HG03469 (cell line): ENCODE data around the gene S100A4.
"Not testable (repeated sequence)": the region's sequence is repeated elsewhere in the genome, so short reads cannot be mapped to it uniquely, and the experiment has no call there.

Experiments
- ATAC-seq: cut with Tn5 transposase; IDR thresholded peaks from one replicate; pipeline ENCODE4 v1.9.1; 2021; ENCODE audit warnings: mild to moderate bottlenecking, moderate library complexity, moderate number of reproducible peaks; ENCODE audit not compliant: unreplicated experiment

The S100A4 gene

GRCh38 chr1:153535242-153536011, 10.2 kb downstream of the S100A4 start, which contains the start of gene S100A6:
Gene S100A6 (minus strand): TSS chr1:153535991. CDS start chr1:153535339, 652 bp downstream.
- no peak for ATAC-seq

- no peak for ATAC-seq
Measured at GRCh38 chr1:153534925-153535241, 10.7 kb downstream of the S100A4 start.

- ATAC-seq: no peak
Measured at GRCh38 chr1:153534226-153534924, 11.2 kb downstream of the S100A4 start.

- ATAC-seq: no peak
Measured at GRCh38 chr1:153533689-153534201, 11.9 kb downstream of the S100A4 start.

- ATAC-seq: no peak
Measured at GRCh38 chr1:153532769-153533599, 12.6 kb downstream of the S100A4 start.

GRCh38 chr1:153532181-153532580, 13.4 kb downstream of the S100A4 start:
- ATAC-seq: no peak

DNA sequence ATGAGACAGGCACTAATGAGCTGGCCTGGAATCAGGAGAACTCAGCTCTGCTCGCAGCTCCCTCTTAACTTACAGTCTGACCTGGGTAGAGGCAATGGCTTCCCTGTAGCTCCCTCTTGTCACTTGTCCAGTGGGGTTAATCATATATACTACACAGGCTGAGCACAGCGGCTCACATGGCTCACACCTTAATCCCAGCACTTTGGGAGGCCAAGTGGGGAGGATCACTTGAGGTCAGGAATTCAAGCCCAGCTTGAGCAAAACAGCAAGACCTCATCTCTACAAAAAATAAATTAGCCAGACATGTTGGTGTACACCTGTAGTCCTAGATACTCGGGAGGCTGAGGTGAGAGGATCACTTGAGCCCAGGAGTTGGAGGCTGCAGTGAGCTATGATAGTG, 14.0 kb downstream of the S100A4 start:
- ATAC-seq: no peak

- no peak for ATAC-seq
Measured at GRCh38 chr1:153527683-153528040, 17.9 kb downstream of the S100A4 start.

- ATAC-seq: no peak
Measured at GRCh38 chr1:153527023-153527682, 18.5 kb downstream of the S100A4 start.

DNA sequence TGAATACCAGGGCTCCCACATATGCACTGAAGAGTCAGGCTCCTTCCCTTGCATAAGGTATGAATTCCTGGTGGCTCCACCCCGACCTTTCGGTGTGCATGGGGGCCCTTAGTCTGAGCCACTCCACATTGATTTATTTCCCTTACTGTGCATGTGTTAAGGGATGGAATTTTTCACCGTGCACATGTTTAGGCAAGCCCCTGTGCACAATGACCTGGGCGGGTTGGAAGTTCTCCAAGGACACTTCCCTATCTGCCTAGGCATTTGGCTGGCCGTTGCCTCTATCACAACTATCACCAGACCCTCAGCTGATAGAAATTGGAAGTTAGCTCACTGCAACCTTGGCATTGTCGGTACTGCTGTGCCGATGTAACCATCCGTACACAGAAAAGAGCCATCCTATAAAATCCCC, 19.5 kb downstream of the S100A4 start:
- ATAC-seq: no peak

DNA sequence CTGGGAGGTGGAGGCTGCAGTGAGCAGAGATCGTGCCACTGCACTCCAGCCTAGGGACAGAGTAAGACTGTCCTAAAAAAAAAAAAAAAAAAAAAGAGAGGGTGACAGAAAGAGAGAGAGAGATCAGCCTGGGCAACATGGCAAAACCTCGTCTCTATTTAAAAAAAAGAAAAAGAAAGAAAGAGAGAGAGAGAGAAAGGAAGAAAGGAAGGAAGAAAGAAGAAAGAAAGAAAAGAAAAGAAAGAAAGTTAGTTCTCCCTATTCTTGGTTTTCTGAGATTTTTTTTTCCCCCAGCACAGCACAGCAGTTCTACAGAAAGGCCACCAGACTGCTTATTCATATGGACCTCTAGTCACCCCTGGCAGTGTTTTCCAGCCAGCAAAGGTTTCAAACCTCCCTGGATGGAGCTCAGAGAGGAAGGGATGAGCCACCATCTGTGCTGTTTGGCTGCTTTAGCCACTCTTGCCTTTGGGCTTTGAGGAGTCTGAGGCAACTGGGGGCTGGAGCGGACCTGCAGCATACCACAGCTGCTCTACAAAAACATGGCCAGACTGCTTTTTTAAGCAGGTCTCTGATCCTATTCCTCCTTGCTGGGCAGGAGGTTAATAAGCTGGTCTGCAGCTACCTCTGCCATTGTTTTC, 20.4 kb downstream of the S100A4 start:
- ATAC-seq: no peak

DNA sequence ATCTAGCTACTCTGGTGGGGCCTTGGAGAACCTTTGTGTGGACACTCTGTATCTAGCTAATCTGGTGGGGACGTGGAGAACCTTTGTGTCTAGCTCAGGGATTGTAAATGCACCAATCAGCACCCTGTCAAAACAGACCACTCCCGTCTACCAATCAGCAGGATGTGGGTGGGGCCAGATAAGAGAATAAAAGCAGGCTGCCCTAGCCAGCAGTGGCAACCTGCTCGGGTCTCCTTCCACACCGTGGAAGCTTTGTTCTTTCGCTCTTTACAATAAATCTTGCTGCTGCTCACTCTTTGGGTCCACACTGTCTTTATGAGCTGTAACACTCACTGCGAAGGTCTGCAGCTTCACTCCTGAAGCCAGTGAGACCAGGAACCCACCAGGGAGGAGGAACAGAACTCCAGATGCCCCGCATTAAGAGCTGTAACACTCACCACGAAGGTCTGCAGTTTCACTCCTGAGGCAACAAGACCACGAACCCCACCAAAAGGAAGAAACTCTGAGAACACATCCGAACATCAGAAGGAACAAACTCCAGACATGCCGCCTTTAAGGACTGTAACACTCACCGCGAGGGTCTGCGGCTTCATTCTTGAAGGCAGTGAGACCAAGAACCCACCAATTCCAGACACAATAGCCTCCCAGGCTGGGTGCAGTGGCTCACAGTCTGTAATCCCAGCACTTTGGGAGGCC, 23.1 kb downstream of the S100A4 start:
- not testable (repeated sequence) for ATAC-seq

DNA sequence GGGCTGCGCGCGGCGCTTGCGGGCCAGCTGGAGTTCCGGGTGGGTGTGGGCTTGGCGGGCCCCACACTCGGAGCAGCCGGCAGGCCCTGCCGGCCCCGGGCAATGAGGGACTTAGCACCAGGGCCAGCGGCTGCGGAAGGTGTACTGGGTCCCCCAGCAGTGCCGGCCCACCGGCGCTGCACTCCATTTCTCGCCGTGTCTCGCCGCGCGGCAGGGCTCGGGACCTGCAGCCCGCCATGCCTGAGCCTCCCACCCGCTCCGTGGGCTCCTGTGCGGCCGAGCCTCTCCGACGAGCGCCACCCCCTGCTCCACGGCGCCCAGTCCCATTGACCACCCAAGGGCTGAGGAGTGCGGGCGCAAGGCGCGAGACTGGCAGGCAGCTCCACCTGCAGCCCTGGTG, 23.8 kb downstream of the S100A4 start:
- ATAC-seq: not testable (repeated sequence)

GRCh38 chr1:153520818-153521476, 24.7 kb downstream of the S100A4 start:
- no peak for ATAC-seq

- ATAC-seq: not testable (repeated sequence)
Measured at GRCh38 chr1:153520137-153520691, 25.4 kb downstream of the S100A4 start.

DNA sequence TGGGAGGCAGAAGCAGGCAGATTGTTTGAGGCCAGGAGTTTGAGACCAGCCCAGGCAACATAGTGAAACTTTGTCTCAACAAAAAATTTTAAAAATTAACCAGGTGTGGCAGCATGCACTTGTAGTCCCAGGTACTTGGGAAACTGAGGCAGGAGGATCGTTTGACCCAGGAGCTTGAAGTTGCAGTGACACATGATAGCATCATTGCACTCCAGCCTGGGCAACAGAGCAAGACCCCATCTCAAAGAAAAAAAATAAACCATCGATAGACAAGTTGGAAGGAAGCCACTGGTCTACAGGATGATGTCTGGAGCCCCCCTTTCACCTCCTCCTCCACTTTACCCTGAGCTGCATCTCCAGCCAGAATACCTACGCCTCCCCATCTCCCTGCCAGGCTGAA, 26.4 kb downstream of the S100A4 start:
- ATAC-seq: no peak

- no peak for ATAC-seq
Measured at GRCh38 chr1:153515504-153516394, 29.9 kb downstream of the S100A4 start.

GRCh38 chr1:153513666-153514065, 31.9 kb downstream of the S100A4 start:
- ATAC-seq: no peak
